HepG2 (cell line): Measurements from ENCODE around the gene CDK15. TPM values are rescaled to one million over a fixed set of nuclear protein-coding genes. Genes with fewer than 3 reads are reported as not detected.

Source experiments
- AHR ChIP-seq: IDR thresholded peaks from 2 replicates; pipeline ENCODE4 v1.6.1; 2018; ENCODE audit warnings: missing genetic modification reagents, missing compliant biosample characterization
- CBX1 ChIP-seq: IDR thresholded peaks from one replicate; pipeline ENCODE4 v1.6.1; 2016; ENCODE audit warnings: antibody characterized with exemption, low read depth
- CREB3 ChIP-seq: sonication (generic); formaldehyde crosslinking; IDR thresholded peaks from 2 replicates; pipeline ENCODE4 v1.5.0; 2020; ENCODE audit warnings: missing genetic modification reagents
- GATA4 ChIP-seq: sonication (generic); IDR thresholded peaks from 2 replicates; pipeline ENCODE4 v1.6.1; 2016; ENCODE audit warnings: antibody characterized with exemption, low read depth, borderline replicate concordance
- HMG20A ChIP-seq: IDR thresholded peaks from 2 replicates; pipeline ENCODE4 v1.6.1; 2016; ENCODE audit warnings: borderline replicate concordance
- KLF16 ChIP-seq, 2 experiments: sonication (generic) in 1 of 2; formaldehyde crosslinking in 1 of 2; IDR thresholded peaks; 2 replicates each; pipeline versions ENCODE4 v1.6.1 to v1.8.0; 2016 to 2023; ENCODE audit warnings: missing genetic modification reagents in 2 of 2, missing compliant biosample characterization in 1 of 2
- KMT2B ChIP-seq: IDR thresholded peaks from 2 replicates; pipeline ENCODE4 v1.6.1; 2016; ENCODE audit warnings: missing genetic modification reagents, missing compliant biosample characterization
- RBAK ChIP-seq: sonication (generic); formaldehyde crosslinking; IDR thresholded peaks from 2 replicates; pipeline ENCODE4 v1.5.1; 2020; ENCODE audit warnings: mild to moderate bottlenecking, missing genetic modification reagents
- SIX1 ChIP-seq: sonication (generic); formaldehyde crosslinking; IDR thresholded peaks from 2 replicates; pipeline ENCODE4 v1.4.0; 2020; ENCODE audit warnings: missing genetic modification reagents, borderline replicate concordance
- SP2 ChIP-seq: sonication (generic); formaldehyde crosslinking; IDR thresholded peaks from 2 replicates; pipeline ENCODE4 v1.5.1; 2020; ENCODE audit warnings: mild to moderate bottlenecking, missing genetic modification reagents
- ZFP36 ChIP-seq: fragments of 150-350 bp; IDR thresholded peaks from 2 replicates; pipeline ENCODE4 v1.6.1; 2018; ENCODE audit warnings: borderline replicate concordance, low read length, low read depth; ENCODE audit not compliant: partially characterized antibody
- ZFP37 ChIP-seq: sonication (generic); formaldehyde crosslinking; IDR thresholded peaks from 2 replicates; pipeline ENCODE4 v1.4.0; 2020; ENCODE audit warnings: missing genetic modification reagents, borderline replicate concordance
- ZFP41 ChIP-seq: sonication (generic); formaldehyde crosslinking; IDR thresholded peaks from 2 replicates; pipeline ENCODE4 v1.4.0; 2020; ENCODE audit warnings: mild to moderate bottlenecking, missing genetic modification reagents, borderline replicate concordance
- ZNF432 ChIP-seq: sonication (generic); formaldehyde crosslinking; IDR thresholded peaks from 2 replicates; pipeline ENCODE4 v1.5.0; 2020; ENCODE audit warnings: missing genetic modification reagents, mild to moderate bottlenecking, borderline replicate concordance
- ZNF747 ChIP-seq: sonication (generic); formaldehyde crosslinking; IDR thresholded peaks from 2 replicates; pipeline ENCODE4 v1.8.1; 2023; ENCODE audit warnings: missing genetic modification reagents, mild to moderate bottlenecking, borderline replicate concordance
- ZNF816 ChIP-seq: sonication (generic); formaldehyde crosslinking; IDR thresholded peaks from 2 replicates; pipeline ENCODE4 v1.8.0; 2022; ENCODE audit warnings: missing genetic modification reagents, mild to moderate bottlenecking, borderline replicate concordance
- ZSCAN31 ChIP-seq: sonication (generic); formaldehyde crosslinking; IDR thresholded peaks from 2 replicates; pipeline ENCODE4 v1.5.0; 2020; ENCODE audit warnings: low read depth, mild to moderate bottlenecking, missing genetic modification reagents
- polyA plus RNA-seq, 8 experiments: library from polyadenylated mRNA; depleted of rRNA in 3 of 8; stranded (reverse) in 7 of 8; unstranded in 1 of 8; fragments of >200 nt; fragmentation: Illumina TruSeq in 4 of 8; extraction: Trizol in 4 of 8; gene quantifications; 2 replicates each; pipeline versions ENCODE4 v1.2.1 to v1.2.3, GENCODE V29; 2011 to 2016; ENCODE audit warnings: low read depth in 4 of 8, missing spikeins in 1 of 8, mixed read lengths in 1 of 8; ENCODE audit not compliant: insufficient read depth in 1 of 8
- total RNA-seq, 5 experiments: library from RNA; depleted of rRNA; stranded (reverse); fragments of >200 nt; fragmentation: Illumina TruSeq; extraction: Trizol; gene quantifications; 2 replicates each; pipeline ENCODE4 v1.2.3, GENCODE V29; 2016; ENCODE audit warnings: low read depth in 1 of 5
- TF ChIP-seq, protein P1 (sequence below): sonication (generic); formaldehyde crosslinking; IDR thresholded peaks from 2 replicates; pipeline ENCODE4 v1.5.0; 2020; ENCODE audit warnings: mild to moderate bottlenecking, missing genetic modification reagents
- TF ChIP-seq, protein P2 (sequence below): sonication (generic); formaldehyde crosslinking; IDR thresholded peaks from 2 replicates; pipeline ENCODE4 v1.8.0; 2022; ENCODE audit warnings: mild to moderate bottlenecking, missing genetic modification reagents
- TF ChIP-seq, protein P3 (sequence below): IDR thresholded peaks from 2 replicates; pipeline ENCODE4 v1.6.1; 2016; ENCODE audit warnings: missing compliant biosample characterization, missing genetic modification reagents, borderline replicate concordance
- TF ChIP-seq, protein P4 (sequence below): sonication (generic); formaldehyde crosslinking; IDR thresholded peaks from 2 replicates; pipeline ENCODE4 v1.5.1; 2020; ENCODE audit warnings: missing genetic modification reagents, mild to moderate bottlenecking, borderline replicate concordance

Gene CDK15
- total and polyA plus RNA-seq, 2 of the 13 experiments (the other 11 are each of a cell fraction or from before 2014, with no cell fraction given), result not detected

DNA sequence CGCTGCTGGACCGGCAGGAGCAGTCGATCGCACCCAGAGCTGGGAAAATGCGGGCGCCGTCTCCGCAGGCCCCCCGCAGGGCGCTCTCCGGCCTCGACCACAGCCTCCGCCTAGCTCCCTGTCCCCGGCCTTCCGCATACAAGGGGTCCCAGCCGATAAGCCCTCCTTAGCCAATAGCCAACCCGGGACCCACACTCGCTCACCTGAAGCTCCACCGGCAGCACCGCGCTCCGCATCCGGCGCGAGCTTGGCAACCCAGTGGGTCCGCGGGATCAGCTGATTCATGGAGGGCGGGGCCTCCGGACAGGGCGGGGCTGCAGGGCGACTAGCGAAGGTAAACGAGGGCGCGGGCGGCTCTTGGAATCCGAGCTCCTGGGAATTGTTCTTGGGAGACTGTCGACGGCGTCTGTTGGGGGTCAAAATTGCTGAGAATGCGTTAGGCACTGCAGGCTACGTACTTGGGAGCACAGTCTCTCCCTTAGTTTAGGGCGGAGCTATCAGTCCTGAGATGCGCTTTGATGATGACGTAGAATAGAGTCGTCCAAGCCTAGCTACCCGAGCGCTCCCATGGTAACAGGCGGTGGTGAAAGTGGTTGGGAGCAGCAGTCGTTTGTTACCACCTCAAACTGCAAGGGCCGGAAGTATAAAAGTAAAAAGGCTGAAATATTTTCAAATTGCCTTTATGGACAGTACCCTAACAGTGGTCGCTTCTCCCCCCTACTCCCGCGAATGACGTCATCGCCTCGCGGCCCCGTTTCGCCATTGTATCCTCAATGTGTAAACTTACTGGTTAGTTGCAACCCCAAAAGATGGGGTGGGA, 25.5 kb upstream of the CDK15 start, which contains the start of gene ALS2 (continued):
- TF ChIP-seq, protein P1, sequence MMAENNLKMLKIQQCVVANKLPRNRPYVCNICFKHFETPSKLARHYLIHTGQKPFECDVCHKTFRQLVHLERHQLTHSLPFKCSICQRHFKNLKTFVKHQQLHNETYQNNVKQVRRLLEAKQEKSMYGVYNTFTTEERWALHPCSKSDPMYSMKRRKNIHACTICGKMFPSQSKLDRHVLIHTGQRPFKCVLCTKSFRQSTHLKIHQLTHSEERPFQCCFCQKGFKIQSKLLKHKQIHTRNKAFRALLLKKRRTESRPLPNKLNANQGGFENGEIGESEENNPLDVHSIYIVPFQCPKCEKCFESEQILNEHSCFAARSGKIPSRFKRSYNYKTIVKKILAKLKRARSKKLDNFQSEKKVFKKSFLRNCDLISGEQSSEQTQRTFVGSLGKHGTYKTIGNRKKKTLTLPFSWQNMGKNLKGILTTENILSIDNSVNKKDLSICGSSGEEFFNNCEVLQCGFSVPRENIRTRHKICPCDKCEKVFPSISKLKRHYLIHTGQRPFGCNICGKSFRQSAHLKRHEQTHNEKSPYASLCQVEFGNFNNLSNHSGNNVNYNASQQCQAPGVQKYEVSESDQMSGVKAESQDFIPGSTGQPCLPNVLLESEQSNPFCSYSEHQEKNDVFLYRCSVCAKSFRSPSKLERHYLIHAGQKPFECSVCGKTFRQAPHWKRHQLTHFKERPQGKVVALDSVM (CRISPR knock-in tag), result peak; percentile 79
- TF ChIP-seq, protein P2, sequence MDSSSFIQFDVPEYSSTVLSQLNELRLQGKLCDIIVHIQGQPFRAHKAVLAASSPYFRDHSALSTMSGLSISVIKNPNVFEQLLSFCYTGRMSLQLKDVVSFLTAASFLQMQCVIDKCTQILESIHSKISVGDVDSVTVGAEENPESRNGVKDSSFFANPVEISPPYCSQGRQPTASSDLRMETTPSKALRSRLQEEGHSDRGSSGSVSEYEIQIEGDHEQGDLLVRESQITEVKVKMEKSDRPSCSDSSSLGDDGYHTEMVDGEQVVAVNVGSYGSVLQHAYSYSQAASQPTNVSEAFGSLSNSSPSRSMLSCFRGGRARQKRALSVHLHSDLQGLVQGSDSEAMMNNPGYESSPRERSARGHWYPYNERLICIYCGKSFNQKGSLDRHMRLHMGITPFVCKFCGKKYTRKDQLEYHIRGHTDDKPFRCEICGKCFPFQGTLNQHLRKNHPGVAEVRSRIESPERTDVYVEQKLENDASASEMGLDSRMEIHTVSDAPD, result peak; percentile 74; the same call in 1 of the 2 replicates
- TF ChIP-seq ZFP41 (CRISPR knock-in tag) (no peak), SIX1 (peak; percentile 78; the same call in 1 of the 2 replicates), SP2 (CRISPR knock-in tag) (no peak; the same call in 1 of the 2 replicates), ZNF432 (CRISPR knock-in tag) (no peak), ZSCAN31 (peak; percentile 83; the same call in 1 of the 2 replicates), ZNF747 (CRISPR knock-in tag) (peak; percentile 56; the same call in 1 of the 2 replicates), KMT2B (peak; percentile 90), ZFP37 (CRISPR knock-in tag) (peak; percentile 36; the same call in 1 of the 2 replicates), KLF16 (CRISPR knock-in tag; IDR thresholded peaks at IDR 0.05) (peak in 1 of 2 experiments; percentile 91; a peak in 1 of 4 replicates), CREB3 (CRISPR knock-in tag) (no peak), AHR (no peak; the same call in none of the 2 replicates), ZFP36 (no peak), CBX1 (peak; percentile 57), RBAK (CRISPR knock-in tag) (no peak), GATA4 (peak; percentile 50; the same call in 1 of the 2 replicates), HMG20A (CRISPR knock-in tag) (no peak), ZNF816 (CRISPR knock-in tag) (0 out of 2 replicates have a peak, but pooled peaks have one; percentile 9)
- TF ChIP-seq, protein P3, sequence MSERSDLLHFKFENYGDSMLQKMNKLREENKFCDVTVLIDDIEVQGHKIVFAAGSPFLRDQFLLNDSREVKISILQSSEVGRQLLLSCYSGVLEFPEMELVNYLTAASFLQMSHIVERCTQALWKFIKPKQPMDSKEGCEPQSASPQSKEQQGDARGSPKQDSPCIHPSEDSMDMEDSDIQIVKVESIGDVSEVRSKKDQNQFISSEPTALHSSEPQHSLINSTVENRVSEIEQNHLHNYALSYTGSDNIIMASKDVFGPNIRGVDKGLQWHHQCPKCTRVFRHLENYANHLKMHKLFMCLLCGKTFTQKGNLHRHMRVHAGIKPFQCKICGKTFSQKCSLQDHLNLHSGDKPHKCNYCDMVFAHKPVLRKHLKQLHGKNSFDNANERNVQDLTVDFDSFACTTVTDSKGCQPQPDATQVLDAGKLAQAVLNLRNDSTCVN (CRISPR knock-in tag), result no peak
- TF ChIP-seq, protein P4, sequence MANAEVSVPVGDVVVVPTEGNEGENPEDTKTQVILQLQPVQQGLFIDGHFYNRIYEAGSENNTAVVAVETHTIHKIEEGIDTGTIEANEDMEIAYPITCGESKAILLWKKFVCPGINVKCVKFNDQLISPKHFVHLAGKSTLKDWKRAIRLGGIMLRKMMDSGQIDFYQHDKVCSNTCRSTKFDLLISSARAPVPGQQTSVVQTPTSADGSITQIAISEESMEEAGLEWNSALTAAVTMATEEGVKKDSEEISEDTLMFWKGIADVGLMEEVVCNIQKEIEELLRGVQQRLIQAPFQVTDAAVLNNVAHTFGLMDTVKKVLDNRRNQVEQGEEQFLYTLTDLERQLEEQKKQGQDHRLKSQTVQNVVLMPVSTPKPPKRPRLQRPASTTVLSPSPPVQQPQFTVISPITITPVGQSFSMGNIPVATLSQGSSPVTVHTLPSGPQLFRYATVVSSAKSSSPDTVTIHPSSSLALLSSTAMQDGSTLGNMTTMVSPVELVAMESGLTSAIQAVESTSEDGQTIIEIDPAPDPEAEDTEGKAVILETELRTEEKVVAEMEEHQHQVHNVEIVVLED (CRISPR knock-in tag), result peak; percentile 51; the same call in 1 of the 2 replicates
